Measurements from ENCODE around the gene ENTPD1. TPM values are rescaled to one million over a fixed set of nuclear protein-coding genes. Genes with fewer than 3 reads are reported as not detected.

The ENTPD1 gene
- total RNA-seq, 1 experiment from 2014 or later, result 0.92 TPM

DNA sequence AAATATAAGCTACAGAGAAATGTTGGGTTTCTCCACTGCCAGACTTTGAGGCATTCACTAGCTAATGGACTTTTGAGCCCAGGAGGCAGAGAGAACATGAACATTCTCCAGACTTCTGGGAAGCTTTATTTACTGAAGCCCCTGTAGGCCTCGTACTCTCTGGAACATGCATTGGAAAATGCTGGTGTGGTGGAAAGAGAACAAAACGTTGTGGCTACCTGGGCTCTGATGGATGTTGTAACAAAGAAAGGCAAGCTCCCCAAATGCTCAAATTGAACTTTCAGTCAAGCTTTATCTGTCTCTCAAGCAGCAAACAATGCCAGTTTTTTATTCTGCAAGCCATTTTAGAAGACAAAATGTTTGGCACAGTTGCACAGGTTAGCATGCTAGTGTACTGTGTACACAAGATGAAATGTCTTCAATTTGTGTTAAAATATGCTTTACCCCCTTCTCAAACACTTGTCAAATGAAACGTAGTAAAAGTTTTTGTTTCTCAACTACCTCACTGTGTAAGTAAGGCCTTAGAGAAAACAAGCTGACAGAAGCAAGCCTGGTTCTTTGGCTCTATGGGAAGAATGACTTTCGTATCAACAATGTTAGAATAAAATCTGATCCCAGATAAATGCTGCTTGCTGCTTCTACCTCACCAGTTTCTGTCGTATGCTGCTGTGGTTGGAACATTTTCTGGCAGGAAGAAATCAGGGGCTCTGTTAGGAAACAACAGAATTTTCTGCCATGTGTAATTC lies 80.8 kb downstream of the ENTPD1 start:
- Histone ChIP-seq H3K9me3 (ENCODE audit: low read depth, low read length, poor library complexity, severe bottlenecking) (no peaks in the 10 kb centered on the region), H3K4me1 (ENCODE audit: insufficient read depth, low read length, poor library complexity, severe bottlenecking) (no peaks in the 10 kb centered on the region), H3K4me3 (ENCODE audit: low read depth, low read length, poor library complexity, severe bottlenecking) (no peak overlapping the region), H3K36me3 (ENCODE audit: insufficient read depth, low read length, poor library complexity, severe bottlenecking) (no peaks in the 10 kb centered on the region), H3K27ac (ENCODE audit: low read depth, low read length, poor library complexity, severe bottlenecking) (no peak overlapping the region), H3K27me3 (replicated peaks; ENCODE audit: insufficient read depth, low read depth, low read length, poor library complexity) (no peaks in the 10 kb centered on the region)
- ChIA-PET POLR2A (ENCODE audit: low non-redundant PET) (interaction anchor here (0.6 kb wide), 1 partner anchor 1167 kb away, joined by 3 read pairs; no protein-coding TSS in a partner anchor), CTCF (interaction anchor here (0.5 kb wide), 1 partner anchor 132 kb away, joined by 3 read pairs; no protein-coding TSS in a partner anchor)
- intact Hi-C loops (cut with micrococcal nuclease; ENCODE audit: unreplicated experiment), result no loop called here
- no peak for DNase-seq (ENCODE audit: low spot score)
- BruUV-seq (replicated peaks), result no TSS peak
- TF ChIP-seq EZH2 (IDR thresholded peaks at IDR 0.05; ENCODE audit: borderline replicate concordance, low read depth, low read length, poor library complexity, severe bottlenecking), result no peak
- TF ChIP-seq, protein P1, sequence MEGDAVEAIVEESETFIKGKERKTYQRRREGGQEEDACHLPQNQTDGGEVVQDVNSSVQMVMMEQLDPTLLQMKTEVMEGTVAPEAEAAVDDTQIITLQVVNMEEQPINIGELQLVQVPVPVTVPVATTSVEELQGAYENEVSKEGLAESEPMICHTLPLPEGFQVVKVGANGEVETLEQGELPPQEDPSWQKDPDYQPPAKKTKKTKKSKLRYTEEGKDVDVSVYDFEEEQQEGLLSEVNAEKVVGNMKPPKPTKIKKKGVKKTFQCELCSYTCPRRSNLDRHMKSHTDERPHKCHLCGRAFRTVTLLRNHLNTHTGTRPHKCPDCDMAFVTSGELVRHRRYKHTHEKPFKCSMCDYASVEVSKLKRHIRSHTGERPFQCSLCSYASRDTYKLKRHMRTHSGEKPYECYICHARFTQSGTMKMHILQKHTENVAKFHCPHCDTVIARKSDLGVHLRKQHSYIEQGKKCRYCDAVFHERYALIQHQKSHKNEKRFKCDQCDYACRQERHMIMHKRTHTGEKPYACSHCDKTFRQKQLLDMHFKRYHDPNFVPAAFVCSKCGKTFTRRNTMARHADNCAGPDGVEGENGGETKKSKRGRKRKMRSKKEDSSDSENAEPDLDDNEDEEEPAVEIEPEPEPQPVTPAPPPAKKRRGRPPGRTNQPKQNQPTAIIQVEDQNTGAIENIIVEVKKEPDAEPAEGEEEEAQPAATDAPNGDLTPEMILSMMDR (conservative IDR thresholded peaks at IDR 0.05; ENCODE audit: low read depth, low read length), result no peak

DNA sequence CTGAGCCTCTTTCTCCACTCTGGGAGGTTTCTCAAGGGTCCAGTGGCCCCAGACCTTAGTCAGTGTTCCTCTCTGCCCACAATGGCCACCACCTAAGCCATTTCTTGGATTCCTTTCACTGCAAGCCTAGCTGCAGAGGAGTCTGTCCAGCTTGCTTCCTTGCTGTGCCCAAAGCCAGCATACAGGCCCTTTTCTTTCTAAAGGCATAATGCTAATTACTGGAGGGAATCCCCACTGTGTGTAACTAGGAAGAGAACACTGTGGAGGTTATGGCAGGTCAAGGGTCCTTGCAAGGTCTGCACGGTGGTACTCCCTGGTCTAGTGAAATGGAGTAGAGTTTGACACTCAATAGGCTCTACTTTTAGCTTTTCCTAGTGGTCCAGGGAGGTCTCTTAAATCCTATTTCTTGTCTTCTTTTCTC lies 81.4 kb downstream of the ENTPD1 start:
- no peak overlapping the region for H3K27ac ChIP-seq (ENCODE audit: low read depth, low read length, poor library complexity, severe bottlenecking)
- ChIA-PET POLR2A (ENCODE audit: low non-redundant PET) (no interaction called here), CTCF (interaction anchor here (0.5 kb wide), 1 partner anchor 132 kb away, joined by 3 read pairs; no protein-coding TSS in a partner anchor)
- no peaks in the 10 kb centered on the region for H3K9me3 ChIP-seq (ENCODE audit: low read depth, low read length, poor library complexity, severe bottlenecking)
- H3K4me3 ChIP-seq (ENCODE audit: low read depth, low read length, poor library complexity, severe bottlenecking), result no peak overlapping the region
- no peak for DNase-seq (ENCODE audit: low spot score)
- TF ChIP-seq, protein P1 (conservative IDR thresholded peaks at IDR 0.05; ENCODE audit: low read depth, low read length), result no peak
- no peak for TF ChIP-seq EZH2 (IDR thresholded peaks at IDR 0.05; ENCODE audit: borderline replicate concordance, low read depth, low read length, poor library complexity, severe bottlenecking)
- BruUV-seq (replicated peaks), result no TSS peak
- intact Hi-C loops (cut with micrococcal nuclease; ENCODE audit: unreplicated experiment), result no loop called here
- H3K36me3 ChIP-seq (ENCODE audit: insufficient read depth, low read length, poor library complexity, severe bottlenecking), result no peaks in the 10 kb centered on the region
- H3K4me1 ChIP-seq (ENCODE audit: insufficient read depth, low read length, poor library complexity, severe bottlenecking), result no peaks in the 10 kb centered on the region
- H3K27me3 ChIP-seq (replicated peaks; ENCODE audit: insufficient read depth, low read depth, low read length, poor library complexity), result no peaks in the 10 kb centered on the region

DNA sequence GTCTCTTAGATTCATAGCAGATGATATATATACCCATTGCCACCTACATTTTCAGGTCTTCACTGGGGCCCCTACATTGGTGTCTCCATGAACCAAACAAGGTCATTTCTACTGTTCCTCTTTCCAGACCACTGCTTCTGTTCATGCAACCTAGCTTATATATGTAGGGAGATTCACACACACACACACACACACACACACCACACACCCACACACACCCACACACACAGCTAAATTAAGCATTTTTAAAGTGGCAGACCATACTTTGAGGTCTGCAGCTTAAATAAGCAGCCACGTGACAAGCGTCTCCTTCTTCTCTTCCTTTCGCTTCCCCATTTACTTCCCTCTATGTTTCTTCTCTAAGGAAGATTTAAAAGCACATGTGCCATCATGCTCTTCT lies 81.8 kb downstream of the ENTPD1 start:
- no peaks in the 10 kb centered on the region for H3K9me3 ChIP-seq (ENCODE audit: low read depth, low read length, poor library complexity, severe bottlenecking)
- intact Hi-C loops (cut with micrococcal nuclease; ENCODE audit: unreplicated experiment), result no loop called here
- DNase-seq (ENCODE audit: low spot score), result no peak
- no peaks in the 10 kb centered on the region for H3K4me1 ChIP-seq (ENCODE audit: insufficient read depth, low read length, poor library complexity, severe bottlenecking)
- H3K27me3 ChIP-seq (replicated peaks; ENCODE audit: insufficient read depth, low read depth, low read length, poor library complexity), result no peaks in the 10 kb centered on the region
- ChIA-PET POLR2A (ENCODE audit: low non-redundant PET) (no interaction called here), CTCF (interaction anchor here (1.5 kb wide), 1 partner anchor 144 kb away, joined by 5 read pairs; the partner anchor contains the start of gene TCTN3)
- no TSS peak for BruUV-seq (replicated peaks)
- no peaks in the 10 kb centered on the region for H3K36me3 ChIP-seq (ENCODE audit: insufficient read depth, low read length, poor library complexity, severe bottlenecking)
- no peak overlapping the region for H3K4me3 ChIP-seq (ENCODE audit: low read depth, low read length, poor library complexity, severe bottlenecking)
- TF ChIP-seq, protein P1 (conservative IDR thresholded peaks at IDR 0.05; ENCODE audit: low read depth, low read length), result no peak
- no peak for TF ChIP-seq EZH2 (IDR thresholded peaks at IDR 0.05; ENCODE audit: borderline replicate concordance, low read depth, low read length, poor library complexity, severe bottlenecking)
- no peak overlapping the region for H3K27ac ChIP-seq (ENCODE audit: low read depth, low read length, poor library complexity, severe bottlenecking)
